Thyroid gland (tissue), 4 donors: ENCODE data around the gene HES3. TPM values are rescaled to one million over a fixed set of nuclear protein-coding genes. Genes with fewer than 3 reads are reported as not detected.
"Not testable (repeated sequence)": the region's sequence is repeated elsewhere in the genome, so short reads cannot be mapped to it uniquely, and the experiment has no call there.

Experiments
- DNase-seq, 2 donors: peaks; one replicate each; pipeline ENCODE4 v3.0.0-alpha.2; 2019
- H3K27ac ChIP-seq, 3 donors: fragments of 200-600 bp; sonication (generic); 1 replicate in 2 of 3; 2 replicates in 1 of 3; pipeline ENCODE4 v1.5.1; 2016 to 2019; ENCODE audit warnings: mild to moderate bottlenecking in 1 of 3, moderate library complexity in 1 of 3
- H3K27me3 ChIP-seq: fragments of 200-600 bp; sonication (generic); one replicate; pipeline ENCODE4 v1.5.1; 2019
- H3K36me3 ChIP-seq, 2 donors: fragments of 200-600 bp; sonication (generic); one replicate each; pipeline ENCODE4 v1.5.1; 2016 to 2019
- H3K4me1 ChIP-seq, 2 donors: fragments of 200-600 bp; sonication (generic); one replicate each; pipeline ENCODE4 v1.5.1; 2017 to 2019
- H3K4me3 ChIP-seq, 3 donors: fragments of 200-600 bp; sonication (generic); replicated peaks in 1 of 3; 1 replicate in 2 of 3; 2 replicates in 1 of 3; pipeline ENCODE4 v1.5.1; 2016; ENCODE audit warnings: mild to moderate bottlenecking in 1 of 3
- H3K9me3 ChIP-seq: fragments of 200-600 bp; sonication (generic); one replicate; pipeline ENCODE4 v1.5.1; 2017
- POLR2A ChIP-seq, 2 donors: fragments of 450-650 bp; IDR thresholded peaks; one replicate each; pipeline ENCODE4 v1.6.1; 2017; ENCODE audit warnings: antibody characterized with exemption in 2 of 2, mild to moderate bottlenecking in 2 of 2, moderate library complexity in 1 of 2
- WGBS, 2 donors: methylation state at CpG; one replicate each; pipeline ENCODE4 v1.1.5; 2017; 5-methylcytosine and 5-hydroxymethylcytosine counted together
- intact Hi-C: fragments of 100-400 bp; cut with DNase I; formaldehyde crosslinking; loops from one replicate; pipeline ENCODE4 v1.15.1; 2023
- total RNA-seq, 4 donors: library from RNA; depleted of rRNA; stranded (reverse); fragments of >200 nt; gene quantifications; one replicate each; pipeline ENCODE4 v1.2.3, GENCODE V29; 2016
- TF ChIP-seq, protein P1 (sequence below), 6 experiments: fragments of 200-600 bp in 3 of 6; fragments of 450-650 bp in 3 of 6; sonication (generic) in 3 of 6; IDR thresholded peaks; one replicate each; pipeline ENCODE4 v1.5.1; 2016 to 2019; ENCODE audit warnings: antibody characterized with exemption in 6 of 6, mild to moderate bottlenecking in 2 of 6, inconsistent platforms in 1 of 6, moderate library complexity in 1 of 6

The HES3 gene
- total RNA-seq, 4 donors from 2014 or later, result not detected

DNA sequence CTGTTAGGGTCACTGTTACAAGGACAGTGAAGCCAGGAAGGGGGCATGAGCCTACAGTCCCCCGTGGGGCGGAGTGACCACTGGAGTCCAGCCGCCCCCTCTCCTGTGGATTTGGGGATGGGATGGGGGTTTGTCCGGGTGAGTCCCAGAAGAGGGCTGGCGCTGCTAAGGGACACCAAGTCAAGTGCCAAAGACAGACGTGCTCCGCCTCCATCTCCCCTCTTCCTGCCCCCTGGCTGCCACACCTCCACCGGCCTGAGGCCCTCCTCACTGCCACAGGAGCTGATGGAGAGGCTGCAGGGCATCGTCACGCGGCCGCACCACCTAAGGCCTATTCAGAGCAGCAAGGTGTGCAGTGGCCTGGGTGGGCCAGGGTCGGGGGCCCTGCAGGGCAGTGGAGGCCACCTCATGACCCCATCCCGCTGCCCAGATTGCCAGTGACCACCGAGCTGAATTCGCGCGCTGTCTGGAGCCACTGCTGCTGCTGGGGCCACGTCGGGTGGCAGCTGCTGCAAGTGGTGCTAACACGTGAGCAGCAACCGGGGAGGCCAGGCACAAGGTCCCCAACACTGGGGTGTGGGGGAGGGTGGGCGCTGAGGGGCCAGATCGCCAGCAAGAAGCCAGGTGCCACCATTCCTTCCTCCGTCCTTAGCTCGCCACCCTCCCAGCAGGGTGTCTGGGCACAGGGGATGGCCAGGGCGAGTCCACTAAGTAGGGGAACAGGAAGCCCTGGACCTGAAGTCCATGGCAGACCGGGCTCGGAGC is 33.2 kb upstream of the HES3 start:
- no peak for DNase-seq
- intact Hi-C loops, result no loop called here
- TF ChIP-seq, protein P1, sequence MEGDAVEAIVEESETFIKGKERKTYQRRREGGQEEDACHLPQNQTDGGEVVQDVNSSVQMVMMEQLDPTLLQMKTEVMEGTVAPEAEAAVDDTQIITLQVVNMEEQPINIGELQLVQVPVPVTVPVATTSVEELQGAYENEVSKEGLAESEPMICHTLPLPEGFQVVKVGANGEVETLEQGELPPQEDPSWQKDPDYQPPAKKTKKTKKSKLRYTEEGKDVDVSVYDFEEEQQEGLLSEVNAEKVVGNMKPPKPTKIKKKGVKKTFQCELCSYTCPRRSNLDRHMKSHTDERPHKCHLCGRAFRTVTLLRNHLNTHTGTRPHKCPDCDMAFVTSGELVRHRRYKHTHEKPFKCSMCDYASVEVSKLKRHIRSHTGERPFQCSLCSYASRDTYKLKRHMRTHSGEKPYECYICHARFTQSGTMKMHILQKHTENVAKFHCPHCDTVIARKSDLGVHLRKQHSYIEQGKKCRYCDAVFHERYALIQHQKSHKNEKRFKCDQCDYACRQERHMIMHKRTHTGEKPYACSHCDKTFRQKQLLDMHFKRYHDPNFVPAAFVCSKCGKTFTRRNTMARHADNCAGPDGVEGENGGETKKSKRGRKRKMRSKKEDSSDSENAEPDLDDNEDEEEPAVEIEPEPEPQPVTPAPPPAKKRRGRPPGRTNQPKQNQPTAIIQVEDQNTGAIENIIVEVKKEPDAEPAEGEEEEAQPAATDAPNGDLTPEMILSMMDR (IDR thresholded peaks at IDR 0.05), result no peak
- TF ChIP-seq POLR2A (IDR thresholded peaks at IDR 0.05), result no peak
- Histone ChIP-seq H3K4me3 (no peak overlapping the region), H3K27me3 (no peaks in the 10 kb centered on the region), H3K36me3 (no peaks in the 10 kb centered on the region), H3K9me3 (no peaks in the 10 kb centered on the region), H3K27ac (no peak overlapping the region), H3K4me1 (peaks cover 12 to 22% of the 10 kb centered on the region in 2 donors)
- WGBS, 2 donors, result 94 to 95% methylated on average over 9 to 12 of the region's 29 CpGs

- Histone ChIP-seq H3K36me3 (no peaks in the 10 kb centered on the region), H3K4me3 (no peak overlapping the region), H3K27ac (no peak overlapping the region), H3K27me3 (no peaks in the 10 kb centered on the region), H3K4me1 (peaks cover 12 to 15% of the 10 kb centered on the region in 2 donors), H3K9me3 (no peaks in the 10 kb centered on the region)
- WGBS, 2 donors, result 90 to 91% methylated on average over 12 to 14 of the region's 16 CpGs
- no peak for DNase-seq
- TF ChIP-seq, protein P1 (IDR thresholded peaks at IDR 0.05), result no peak
- no peak for TF ChIP-seq POLR2A (IDR thresholded peaks at IDR 0.05)
- intact Hi-C loops, result no loop called here
Measured at GRCh38 chr1:6211731-6212130, 32.2 kb upstream of the HES3 start.

DNA sequence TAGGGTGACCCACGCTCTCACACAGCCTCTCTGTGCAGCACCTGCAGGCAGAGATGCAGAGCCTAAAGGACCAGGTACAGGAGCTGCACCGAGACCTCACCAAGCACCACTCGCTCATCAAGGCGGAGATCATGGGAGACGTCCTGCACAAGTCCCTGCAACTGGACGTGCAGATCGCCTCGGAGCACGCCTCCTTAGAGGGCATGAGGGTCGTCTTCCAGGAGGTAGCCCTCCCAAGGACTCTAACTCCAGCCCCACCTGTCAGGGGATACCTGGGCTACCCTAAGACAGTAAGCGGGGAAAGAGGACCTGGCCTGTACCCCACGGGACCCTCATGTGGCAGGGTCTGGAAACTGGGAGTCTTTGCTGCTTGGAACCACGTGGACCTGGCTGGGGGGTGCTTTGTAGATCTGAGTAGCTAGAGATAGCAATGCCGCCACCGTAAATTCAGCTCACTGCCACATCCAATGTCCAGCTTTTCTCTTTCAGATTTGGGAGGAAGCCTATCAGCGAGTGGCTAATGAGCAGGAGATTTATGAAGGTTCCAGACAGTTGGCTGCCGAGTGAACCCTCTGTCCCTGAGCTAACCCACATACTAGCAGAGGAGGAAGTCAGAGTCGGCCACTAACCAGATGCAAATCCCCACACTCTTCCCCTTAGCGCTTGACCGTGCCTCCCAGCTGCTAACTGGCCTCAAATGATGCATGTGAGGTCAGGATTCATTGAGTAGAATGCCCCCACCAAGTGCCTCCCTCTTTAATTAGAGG is 31.6 kb upstream of the HES3 start:
- H3K36me3 ChIP-seq, result no peaks in the 10 kb centered on the region
- no peaks in the 10 kb centered on the region for H3K9me3 ChIP-seq
- no peaks in the 10 kb centered on the region for H3K27me3 ChIP-seq
- no peak overlapping the region for H3K27ac ChIP-seq
- intact Hi-C loops, result no loop called here
- DNase-seq, result no peak
- H3K4me3 ChIP-seq, result no peak overlapping the region
- H3K4me1 ChIP-seq, result peaks cover 12 to 13% of the 10 kb centered on the region in 2 donors
- TF ChIP-seq, protein P1 (IDR thresholded peaks at IDR 0.05), result no peak
- no peak for TF ChIP-seq POLR2A (IDR thresholded peaks at IDR 0.05)
- 87 to 89% methylated on average over 20 of the region's 20 CpGs for WGBS, 2 donors

DNA sequence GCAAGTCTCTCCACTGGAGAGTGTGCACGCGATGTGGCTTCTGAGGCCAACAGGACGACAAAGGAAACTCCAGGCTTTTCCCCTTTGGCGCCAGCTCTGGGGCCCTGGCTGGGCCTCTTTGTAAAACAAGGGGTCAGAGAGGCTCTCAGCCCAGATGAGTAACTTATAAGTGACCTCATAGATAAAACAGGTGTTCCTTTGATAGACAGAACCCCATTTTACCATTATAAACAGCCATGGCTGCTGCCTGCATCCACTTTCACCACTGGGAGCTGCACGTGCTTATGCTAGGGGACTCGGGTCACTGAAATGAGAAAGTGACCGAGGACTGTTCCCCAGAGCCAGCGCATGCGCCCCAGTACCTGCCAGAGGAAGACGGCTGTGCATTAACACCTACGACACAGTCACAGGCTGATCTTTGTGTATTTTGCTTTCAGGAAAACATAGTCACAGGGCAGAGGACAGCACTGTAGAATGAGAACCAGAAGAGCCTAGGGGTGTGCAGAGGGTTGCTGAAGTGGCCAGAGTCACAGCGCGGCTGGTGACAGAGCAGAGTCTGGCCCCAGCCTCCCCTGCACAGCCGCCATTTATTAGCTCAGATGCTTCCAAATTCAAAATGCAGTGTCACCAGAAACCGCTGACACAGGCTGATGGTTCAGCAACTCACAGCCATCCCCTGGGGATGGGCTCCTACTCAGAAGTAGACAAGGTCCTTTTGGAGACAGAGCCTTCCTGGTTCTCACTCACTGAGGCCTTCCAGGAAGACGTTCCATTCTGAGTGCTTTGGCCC is 25.4 kb upstream of the HES3 start:
- H3K4me3 ChIP-seq, result no peak overlapping the region
- intact Hi-C loops, result no loop called here
- DNase-seq, result peak in 1 of 2 donors; percentile 18
- no peak overlapping the region for H3K27ac ChIP-seq
- H3K27me3 ChIP-seq, result no peaks in the 10 kb centered on the region
- TF ChIP-seq POLR2A (IDR thresholded peaks at IDR 0.05), result no peak
- TF ChIP-seq, protein P1 (IDR thresholded peaks at IDR 0.05), result no peak
- peaks cover 2 to 4% of the 10 kb centered on the region in 2 donors for H3K36me3 ChIP-seq
- no peaks in the 10 kb centered on the region for H3K9me3 ChIP-seq
- H3K4me1 ChIP-seq, result peaks cover 0 to 7% of the 10 kb centered on the region in 2 donors
- WGBS, 2 donors, result 74 to 76% methylated on average over 15 of the region's 16 CpGs

- H3K27ac ChIP-seq, H3K9me3 ChIP-seq, DNase-seq, H3K4me1 ChIP-seq, intact Hi-C loops, H3K27me3 ChIP-seq, H3K4me3 ChIP-seq: not testable (repeated sequence)
- peaks cover 12 to 14% of the 10 kb centered on the region in 2 donors for H3K36me3 ChIP-seq
- WGBS, 2 donors, result 84 to 90% methylated on average over 11 of the region's 11 CpGs
Measured at GRCh38 chr1:6219641-6220040, 24.3 kb upstream of the HES3 start.
